ENCODE measurements around the gene ALDH4A1. TPM values are rescaled to one million over a fixed set of nuclear protein-coding genes. Genes with fewer than 3 reads are reported as not detected.
"Not testable (repeated sequence)": the region's sequence is repeated elsewhere in the genome, so short reads cannot be mapped to it uniquely, and the experiment has no call there.

The ALDH4A1 gene
- total RNA-seq, 1 donor, result 17.8 TPM

DNA sequence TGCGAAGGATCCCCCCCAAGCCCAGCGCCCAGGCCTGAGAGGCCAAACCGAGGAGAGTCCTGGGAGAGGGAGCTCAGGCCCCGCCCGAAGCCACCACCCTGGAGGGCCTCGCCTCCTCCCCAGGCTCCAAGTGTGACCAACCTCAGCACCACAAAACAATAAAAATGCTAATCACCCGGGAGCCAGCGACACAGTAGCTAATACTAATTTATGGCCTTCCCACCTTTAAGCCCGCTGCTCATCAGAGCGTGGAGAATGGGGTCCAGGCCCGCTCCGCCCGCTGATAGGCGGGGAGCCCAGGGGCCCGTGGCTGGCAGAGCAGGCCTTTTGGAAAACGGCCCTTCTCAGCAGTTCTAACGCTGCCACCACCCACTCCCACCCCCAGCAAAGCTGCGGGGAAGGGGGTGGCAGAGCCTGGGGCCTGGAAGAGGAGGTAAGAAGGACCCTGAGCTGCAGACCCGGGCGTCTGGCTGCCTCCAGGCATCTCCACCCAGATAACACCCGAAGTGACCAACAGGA is 22.5 kb downstream of the ALDH4A1 start:
- DNase-seq (ENCODE audit: low read depth in 2 of 3, low spot score in 2 of 3), result no peak

- DNase-seq (ENCODE audit: low read depth in 2 of 3, low spot score in 2 of 3), result no peak
Measured at GRCh38 chr1:18879215-18879790, 23.1 kb downstream of the ALDH4A1 start.

DNA sequence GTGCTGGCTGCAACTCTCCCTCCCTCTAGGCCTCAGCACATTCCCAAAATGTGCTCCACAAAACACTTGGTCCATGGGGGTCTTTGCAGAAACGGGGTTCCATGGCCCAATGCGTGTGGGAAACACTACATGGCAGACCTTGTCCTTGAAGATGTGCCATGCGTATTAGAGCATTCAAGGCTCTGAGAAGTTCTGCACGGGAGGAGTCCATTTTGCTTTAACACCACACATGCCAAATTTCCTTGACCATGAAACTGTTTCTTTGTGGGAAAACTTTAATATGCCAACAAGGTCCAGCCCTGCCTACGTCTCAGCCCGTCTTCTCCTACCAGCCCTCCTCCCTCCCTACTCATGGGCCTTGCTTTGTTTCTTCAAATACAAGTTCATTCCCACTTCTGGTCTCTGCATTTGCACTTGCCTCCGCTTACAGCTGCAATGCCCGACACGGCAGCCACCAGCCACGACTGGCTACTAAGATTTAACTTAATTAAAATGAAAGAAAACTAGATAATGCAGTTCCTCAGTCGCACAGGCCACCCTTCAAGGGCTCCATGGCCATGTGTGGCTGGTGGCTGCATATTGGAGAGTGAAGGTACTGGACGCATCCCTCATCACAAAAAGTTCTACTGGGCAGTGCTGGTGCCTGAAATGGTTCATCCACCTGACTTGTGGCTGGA is 23.7 kb downstream of the ALDH4A1 start:
- DNase-seq (ENCODE audit: low read depth in 2 of 3, low spot score in 2 of 3), result no peak

DNA sequence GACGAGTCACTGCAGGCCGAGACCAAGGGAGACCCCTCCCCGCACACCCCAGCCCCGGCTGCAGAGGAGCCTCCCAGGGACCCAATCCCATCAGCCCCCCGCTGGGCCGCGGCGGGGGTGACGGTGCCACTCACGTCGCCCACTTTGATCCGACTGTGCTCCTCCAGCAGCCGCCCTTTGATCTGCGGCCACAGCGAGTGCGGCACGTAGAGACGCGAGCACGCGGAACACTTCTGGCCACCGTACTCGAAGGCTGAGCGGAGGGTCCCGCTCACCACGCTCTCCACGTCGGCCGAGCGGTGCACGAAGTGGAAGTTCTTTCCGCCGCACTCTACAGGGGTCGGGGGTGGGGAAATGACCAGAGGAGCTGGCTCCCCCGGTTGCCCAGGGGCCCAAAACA is 25.1 kb downstream of the ALDH4A1 start:
- DNase-seq (ENCODE audit: low read depth in 2 of 3, low spot score in 2 of 3), result no peak

GRCh38 chr1:18876210-18876609 is 26.1 kb downstream of the ALDH4A1 start:
- no peak for DNase-seq (ENCODE audit: low read depth in 2 of 3, low spot score in 2 of 3)

DNA sequence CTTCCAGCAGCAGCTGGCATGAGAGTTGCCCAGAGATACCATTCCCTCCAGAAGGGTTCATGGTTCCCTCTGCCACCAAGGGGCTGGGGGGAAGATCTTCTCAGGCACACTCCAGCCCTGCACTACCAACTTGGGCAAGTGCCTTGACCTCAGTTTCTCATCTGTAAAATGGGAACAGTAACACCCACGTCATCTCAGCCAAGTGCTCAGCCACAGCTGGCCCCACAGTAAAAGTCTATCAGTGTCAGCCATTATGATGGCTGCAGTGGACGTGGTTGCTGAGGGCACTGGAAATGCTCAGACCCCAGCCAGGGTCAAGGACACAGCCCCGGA is 26.6 kb downstream of the ALDH4A1 start:
- DNase-seq (ENCODE audit: low read depth in 2 of 3, low spot score in 2 of 3), result no peak

DNA sequence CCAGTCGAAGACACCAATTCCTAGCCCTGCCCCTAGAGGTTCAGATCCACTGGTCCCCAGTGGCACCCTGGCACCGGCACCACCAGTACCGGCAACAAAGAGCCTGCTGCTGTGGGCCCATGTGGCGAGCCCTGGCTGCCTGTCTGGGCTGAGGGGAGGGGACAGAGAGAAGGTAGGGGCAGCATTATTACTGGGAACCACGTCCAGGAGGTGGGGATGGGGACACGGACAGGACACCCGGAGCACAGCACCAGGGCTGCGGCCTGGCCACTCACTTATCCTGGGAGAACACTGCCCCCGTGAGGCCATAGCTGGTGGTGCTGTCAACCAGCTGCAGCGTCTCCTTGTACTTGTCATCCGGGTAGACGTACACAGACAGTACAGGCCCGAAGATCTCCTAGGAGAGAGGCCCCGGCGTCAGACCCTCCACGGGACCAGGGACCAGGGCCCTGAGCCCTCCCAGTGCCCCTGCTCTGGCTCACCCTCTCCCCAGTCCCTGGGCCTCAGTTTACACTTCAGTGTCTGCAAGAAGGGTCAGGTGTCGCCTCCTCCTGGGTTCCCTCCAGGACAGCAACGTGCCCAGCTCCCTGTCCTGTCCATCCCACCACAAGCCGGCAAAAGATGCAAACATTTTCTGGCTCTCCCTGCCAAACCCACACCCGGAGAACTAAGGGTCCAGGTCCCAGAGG is 27.1 kb downstream of the ALDH4A1 start:
- peak; percentile 34 to 79 (median 61) for DNase-seq (ENCODE audit: low read depth in 2 of 3, low spot score in 2 of 3)

DNA sequence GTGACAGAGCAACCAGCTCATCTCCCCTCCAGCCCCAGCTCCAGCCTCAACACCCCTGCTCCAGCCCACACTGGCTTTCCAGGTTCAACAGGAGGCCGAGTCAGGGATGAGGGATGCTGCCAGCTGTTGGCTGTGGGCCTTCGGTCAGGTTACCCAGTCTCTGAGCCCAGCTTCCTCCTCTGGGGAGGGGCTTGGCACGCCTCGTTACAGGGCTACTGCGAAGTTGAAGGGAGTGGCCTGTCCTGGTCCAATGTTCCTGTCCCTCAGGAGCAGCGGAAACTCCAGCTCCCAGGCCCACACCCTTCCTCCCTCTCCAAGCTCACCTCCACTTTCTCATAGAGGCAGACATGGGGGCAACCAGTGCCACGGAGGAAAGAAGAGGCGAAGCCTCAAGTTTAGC is 27.8 kb downstream of the ALDH4A1 start:
- no peak for DNase-seq (ENCODE audit: low read depth in 2 of 3, low spot score in 2 of 3)

GRCh38 chr1:18874036-18874435 is 28.3 kb downstream of the ALDH4A1 start:
- no peak for DNase-seq (ENCODE audit: low read depth in 2 of 3, low spot score in 2 of 3)

- no peak for DNase-seq (ENCODE audit: low read depth in 2 of 3, low spot score in 2 of 3)
Measured at GRCh38 chr1:18872071-18872611, 30.2 kb downstream of the ALDH4A1 start.

- no peak for DNase-seq (ENCODE audit: low read depth in 2 of 3, low spot score in 2 of 3)
Measured at GRCh38 chr1:18871401-18872070, 30.8 kb downstream of the ALDH4A1 start.

GRCh38 chr1:18870957-18871356 is 31.4 kb downstream of the ALDH4A1 start:
- no peak for DNase-seq (ENCODE audit: low read depth in 2 of 3, low spot score in 2 of 3)

DNA sequence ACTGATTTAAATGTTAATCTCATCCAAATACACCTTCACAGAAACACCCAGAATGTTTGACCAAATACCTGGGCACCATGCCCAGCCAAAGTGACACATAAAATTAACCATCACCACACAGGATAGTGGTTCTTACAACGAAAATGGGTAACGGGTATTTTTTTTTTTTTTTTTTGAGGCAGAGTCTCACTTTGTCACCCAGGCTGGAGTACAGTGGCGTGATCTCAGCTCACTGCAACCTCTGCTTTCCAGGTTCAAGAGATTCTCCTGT is 31.8 kb downstream of the ALDH4A1 start:
- not testable (repeated sequence) for DNase-seq (ENCODE audit: low read depth in 2 of 3, low spot score in 2 of 3)

DNA sequence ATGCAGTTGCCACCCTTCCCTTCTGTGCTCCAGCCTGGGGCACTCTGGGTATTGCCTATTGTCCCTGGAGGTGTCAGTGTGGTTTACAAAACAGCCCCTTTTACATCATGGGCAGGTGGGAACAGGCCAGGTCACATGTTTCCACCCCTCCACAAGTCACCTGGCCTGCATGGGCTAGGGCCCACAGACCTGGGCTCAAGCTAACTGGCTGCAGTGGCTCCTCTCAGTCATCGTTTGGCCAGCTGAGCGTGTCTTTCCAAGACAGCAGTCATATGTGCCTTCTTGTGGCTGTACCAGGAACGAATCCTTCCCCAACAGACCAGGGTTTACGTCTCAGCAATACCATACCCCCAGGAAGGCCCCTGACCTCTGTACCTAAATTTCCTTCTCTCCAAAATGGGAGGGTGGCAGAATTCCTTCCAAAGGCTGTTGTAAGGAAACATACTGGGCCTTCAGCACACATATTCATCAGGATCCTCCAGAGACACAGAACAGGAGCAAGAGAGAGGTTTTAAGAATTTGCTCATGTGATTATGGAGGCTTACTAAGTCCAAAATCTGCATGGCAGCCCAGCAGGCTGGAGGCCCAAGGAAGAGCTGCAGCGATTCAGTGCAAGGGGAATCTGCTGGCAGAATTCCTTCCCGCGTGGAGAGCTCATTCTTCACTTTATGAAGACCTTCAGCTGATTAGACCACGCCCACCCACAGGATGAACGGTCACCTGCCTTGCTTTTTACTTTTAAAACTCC is 32.3 kb downstream of the ALDH4A1 start:
- DNase-seq (ENCODE audit: low read depth in 2 of 3, low spot score in 2 of 3), result no peak

DNA sequence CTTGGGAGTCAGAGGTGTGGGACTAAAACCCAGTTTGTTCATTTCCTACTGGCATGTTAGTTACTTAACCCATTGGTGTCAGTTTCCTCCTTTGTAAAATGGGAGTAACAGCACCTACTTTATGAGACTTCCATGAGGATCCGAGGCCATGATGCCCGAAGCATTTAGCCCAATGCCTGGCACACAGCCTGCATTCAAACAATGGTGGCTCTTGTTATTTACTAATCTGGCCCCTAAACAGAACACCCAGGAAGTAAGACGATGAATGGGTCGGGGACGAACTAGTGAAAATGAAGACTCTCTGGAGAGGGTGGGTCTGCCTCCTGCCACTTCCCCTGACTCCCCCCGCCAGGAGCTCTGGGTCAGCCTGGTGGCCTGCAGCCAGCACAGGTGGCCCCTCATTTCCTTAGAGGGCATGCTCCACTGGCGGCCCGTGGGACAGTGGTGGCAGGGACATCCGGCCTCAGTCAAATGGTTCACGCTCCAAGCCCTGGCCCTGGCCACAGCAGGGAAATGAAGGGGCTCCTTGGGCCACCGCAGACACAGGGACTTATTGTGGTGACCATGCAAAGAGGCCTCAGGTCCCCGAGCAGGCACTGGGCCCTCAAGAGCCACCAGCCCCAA is 33.4 kb downstream of the ALDH4A1 start:
- no peak for DNase-seq (ENCODE audit: low read depth in 2 of 3, low spot score in 2 of 3)

DNA sequence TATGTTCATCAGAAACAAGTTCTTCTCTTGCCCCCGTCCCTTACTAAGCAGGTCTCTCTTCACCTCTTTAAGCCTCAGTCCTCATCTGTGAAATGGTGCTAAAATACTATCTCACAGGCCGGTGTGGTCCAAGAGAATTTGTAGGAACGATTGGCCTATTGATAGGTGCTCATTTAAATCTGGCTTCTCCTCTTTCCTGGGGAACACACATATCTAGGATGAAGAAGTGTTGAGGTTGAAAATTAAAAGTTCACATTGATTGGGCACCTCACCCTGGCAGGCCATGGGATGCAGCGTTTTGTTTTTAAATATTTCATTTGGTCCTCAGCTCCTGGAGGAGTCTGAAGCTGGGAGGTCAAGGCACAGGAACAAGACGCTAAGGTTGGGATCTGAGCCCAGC is 34.0 kb downstream of the ALDH4A1 start:
- no peak for DNase-seq (ENCODE audit: low read depth in 2 of 3, low spot score in 2 of 3)

DNA sequence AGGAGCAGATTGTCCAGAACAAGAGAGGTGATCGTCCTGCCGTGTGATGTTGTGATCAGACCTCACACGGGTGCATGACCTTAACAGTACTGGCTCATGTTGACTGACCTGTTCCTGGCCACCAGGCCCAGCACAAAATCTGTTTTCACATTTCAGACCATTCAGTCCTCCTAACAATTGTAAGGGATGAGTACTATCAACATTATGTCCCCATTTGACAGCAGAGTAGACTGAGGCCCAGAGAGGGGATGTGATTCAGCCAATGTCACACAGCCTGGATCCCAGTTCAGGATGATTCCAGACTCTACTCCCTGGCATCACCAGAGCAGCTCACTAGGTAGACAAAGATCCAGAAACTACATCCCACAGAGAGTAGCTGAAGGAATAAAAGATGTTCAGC is 35.5 kb downstream of the ALDH4A1 start:
- DNase-seq (ENCODE audit: low read depth in 2 of 3, low spot score in 2 of 3), result no peak

DNA sequence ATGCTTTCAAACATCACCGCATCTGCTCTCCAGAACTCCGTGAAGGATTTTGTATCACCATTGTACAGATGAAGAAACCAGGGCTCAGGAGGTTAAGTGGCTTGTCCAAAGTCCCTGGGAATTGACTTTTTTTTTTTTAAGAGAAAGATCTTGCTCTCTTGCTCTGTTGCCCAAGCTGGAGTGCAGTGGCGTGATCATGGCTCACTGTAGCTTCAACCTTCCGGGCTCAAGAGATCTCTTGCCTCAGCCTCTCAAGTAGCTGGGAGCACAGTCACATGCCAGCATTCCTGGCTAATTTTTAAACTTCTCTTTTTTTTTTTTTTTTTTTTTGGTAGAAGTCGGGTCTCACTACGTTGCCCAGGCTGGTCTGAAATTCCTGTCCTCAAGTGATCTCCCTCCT is 36.0 kb downstream of the ALDH4A1 start:
- no peak for DNase-seq (ENCODE audit: low read depth in 2 of 3, low spot score in 2 of 3)

DNA sequence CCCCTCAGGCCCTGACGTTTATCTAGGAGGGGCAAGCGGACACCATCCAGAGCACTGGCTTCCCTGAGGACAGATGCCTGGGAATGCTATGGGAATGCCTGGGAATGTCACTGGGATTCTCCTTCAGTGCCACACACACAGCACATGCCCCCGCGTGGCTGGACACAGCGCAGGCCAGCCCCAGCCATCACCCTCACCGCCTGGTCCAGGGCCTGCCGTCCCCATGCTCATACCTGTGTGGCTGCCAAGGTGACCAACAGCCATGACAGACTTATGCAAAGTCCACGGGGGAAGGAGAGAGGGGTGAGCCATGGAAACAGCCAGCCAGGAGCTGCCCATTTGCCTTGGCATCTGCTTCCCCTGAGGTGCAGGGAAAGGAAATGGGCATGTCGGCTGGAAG is 37.2 kb downstream of the ALDH4A1 start:
- DNase-seq (ENCODE audit: low read depth in 2 of 3, low spot score in 2 of 3), result no peak

GRCh38 chr1:18861590-18861989 is 40.8 kb downstream of the ALDH4A1 start:
- no peak for DNase-seq (ENCODE audit: low read depth in 2 of 3, low spot score in 2 of 3)

Data from hematopoietic multipotent progenitor cell (in vitro differentiated cells).